Stimulated activated CD4-positive, alpha-beta T cell treated with anti-CD3 and anti-CD28 coated beads, Interleukin-12 subunit alpha, Interleukin-12 subunit beta, amount 100 ng/mL, for 24 hours (primary cell): ENCODE data around the gene HYAL3.
"Not testable (repeated sequence)": the region's sequence is repeated elsewhere in the genome, so short reads cannot be mapped to it uniquely, and the experiment has no call there.

Source experiments
- DNase-seq, 2 experiments: peaks; one replicate each; pipeline ENCODE4 v3.0.0-alpha.2; 2020; ENCODE audit warnings: low read depth in 2 of 2

HYAL3 gene

GRCh38 chr3:50258029-50258680 lies 41.0 kb downstream of the HYAL3 start:
- DNase-seq: no peak

GRCh38 chr3:50256978-50257890 lies 42.0 kb downstream of the HYAL3 start:
- no peak for DNase-seq

- no peak for DNase-seq
These were observed 44.0 kb downstream of the HYAL3 start for GRCh38 chr3:50255251-50255615.

- no peak for DNase-seq
These were observed 44.5 kb downstream of the HYAL3 start for GRCh38 chr3:50254577-50255250.

- DNase-seq: no peak
These were observed 48.0 kb downstream of the HYAL3 start for GRCh38 chr3:50251220-50251619.

- DNase-seq: no peak
These were observed 48.7 kb downstream of the HYAL3 start for GRCh38 chr3:50250514-50250913.

GRCh38 chr3:50249457-50249856 lies 49.7 kb downstream of the HYAL3 start:
- DNase-seq: no peak

- no peak for DNase-seq
These were observed 50.8 kb downstream of the HYAL3 start for GRCh38 chr3:50248387-50248786.

GRCh38 chr3:50246517-50246954 lies 52.7 kb downstream of the HYAL3 start:
- peak; percentile 74 to 81 for DNase-seq

- peak; percentile 84 to 97 for DNase-seq
These were observed 53.2 kb downstream of the HYAL3 start for GRCh38 chr3:50245831-50246516.

- no peak for DNase-seq
These were observed 53.9 kb downstream of the HYAL3 start for GRCh38 chr3:50245251-50245745.

- not testable (repeated sequence) for DNase-seq
These were observed 54.4 kb downstream of the HYAL3 start for GRCh38 chr3:50244813-50245212.

GRCh38 chr3:50243543-50243895 lies 55.7 kb downstream of the HYAL3 start:
- DNase-seq: no peak

- DNase-seq: peak in 1 of 2 experiments; percentile 34
These were observed 56.2 kb downstream of the HYAL3 start for GRCh38 chr3:50242851-50243542.
